ENCODE results near the gene STAU1.
"Not testable (repeated sequence)": the region's sequence is repeated elsewhere in the genome, so short reads cannot be mapped to it uniquely, and the experiment has no call there.

STAU1 gene, protein sequence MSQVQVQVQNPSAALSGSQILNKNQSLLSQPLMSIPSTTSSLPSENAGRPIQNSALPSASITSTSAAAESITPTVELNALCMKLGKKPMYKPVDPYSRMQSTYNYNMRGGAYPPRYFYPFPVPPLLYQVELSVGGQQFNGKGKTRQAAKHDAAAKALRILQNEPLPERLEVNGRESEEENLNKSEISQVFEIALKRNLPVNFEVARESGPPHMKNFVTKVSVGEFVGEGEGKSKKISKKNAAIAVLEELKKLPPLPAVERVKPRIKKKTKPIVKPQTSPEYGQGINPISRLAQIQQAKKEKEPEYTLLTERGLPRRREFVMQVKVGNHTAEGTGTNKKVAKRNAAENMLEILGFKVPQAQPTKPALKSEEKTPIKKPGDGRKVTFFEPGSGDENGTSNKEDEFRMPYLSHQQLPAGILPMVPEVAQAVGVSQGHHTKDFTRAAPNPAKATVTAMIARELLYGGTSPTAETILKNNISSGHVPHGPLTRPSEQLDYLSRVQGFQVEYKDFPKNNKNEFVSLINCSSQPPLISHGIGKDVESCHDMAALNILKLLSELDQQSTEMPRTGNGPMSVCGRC

DNA sequence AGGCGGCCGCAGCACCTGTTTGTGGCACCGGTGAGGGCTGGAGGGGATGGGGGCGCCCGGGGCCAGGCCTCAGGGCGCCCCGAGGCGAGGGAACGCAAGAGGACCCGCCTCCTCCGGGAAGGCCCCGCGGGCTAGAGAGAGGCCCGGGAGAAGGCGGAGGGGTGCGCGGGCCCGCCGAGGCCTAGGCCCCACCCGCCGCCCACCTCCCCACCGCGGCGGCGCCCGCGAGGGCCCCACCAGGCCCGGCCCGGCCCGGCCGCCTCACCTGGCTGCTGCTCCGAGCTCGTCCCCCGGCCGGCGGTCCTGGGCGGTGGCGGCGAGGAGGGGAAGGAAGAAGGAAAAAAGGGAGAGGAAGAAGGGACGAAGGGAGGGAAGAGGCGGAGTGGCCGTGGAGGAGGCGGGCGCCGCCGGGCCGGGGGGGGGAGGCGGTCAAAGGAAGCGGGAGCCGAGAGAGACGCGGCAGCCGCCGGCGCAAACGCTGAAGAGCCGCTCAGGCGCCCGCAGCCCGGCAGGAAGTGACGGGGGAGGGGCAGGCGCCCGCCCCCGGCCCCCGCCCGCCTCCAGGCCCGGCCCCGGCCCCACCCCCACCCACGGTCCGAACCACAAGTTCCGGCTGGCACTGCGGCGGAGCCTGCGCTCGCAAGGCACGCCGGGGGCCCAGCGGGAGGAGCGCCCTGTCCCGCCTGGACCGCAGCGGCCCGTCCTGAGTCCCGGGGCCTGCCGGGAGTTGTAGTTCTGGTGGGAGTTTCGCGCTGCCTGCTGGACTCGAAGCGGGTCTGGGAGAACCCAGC is at the start of gene STAU1:
Gene STAU1, minus strand, starts transcription at position 484 of the 791 bp plus-strand sequence. CDS start 22,133 bp downstream, outside the sequence.
- DNase-seq (ENCODE audit: low read depth, low spot score) = peak; percentile 80

DNA sequence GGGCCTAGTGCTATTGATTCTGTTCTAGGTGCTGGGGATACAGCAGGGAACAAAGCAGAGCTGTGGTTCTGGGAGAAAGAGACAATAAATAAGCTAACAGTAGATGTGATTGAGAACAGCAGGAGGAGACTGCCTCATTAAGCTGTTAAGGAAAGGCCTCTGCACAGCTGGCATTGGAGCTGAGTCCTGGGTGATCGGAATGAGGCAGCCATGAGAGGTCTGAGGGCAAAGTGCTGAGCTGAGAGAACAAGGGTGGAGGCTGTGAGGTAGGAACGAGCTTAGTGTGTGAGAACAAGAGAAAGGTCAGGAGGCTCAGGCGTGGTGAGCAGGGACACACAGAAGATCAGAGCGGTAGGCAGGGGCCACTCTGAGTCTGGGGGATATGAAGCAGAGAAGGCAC is 49.4 kb upstream of the STAU1 start:
- no peak for DNase-seq (ENCODE audit: low read depth, low spot score)

DNA sequence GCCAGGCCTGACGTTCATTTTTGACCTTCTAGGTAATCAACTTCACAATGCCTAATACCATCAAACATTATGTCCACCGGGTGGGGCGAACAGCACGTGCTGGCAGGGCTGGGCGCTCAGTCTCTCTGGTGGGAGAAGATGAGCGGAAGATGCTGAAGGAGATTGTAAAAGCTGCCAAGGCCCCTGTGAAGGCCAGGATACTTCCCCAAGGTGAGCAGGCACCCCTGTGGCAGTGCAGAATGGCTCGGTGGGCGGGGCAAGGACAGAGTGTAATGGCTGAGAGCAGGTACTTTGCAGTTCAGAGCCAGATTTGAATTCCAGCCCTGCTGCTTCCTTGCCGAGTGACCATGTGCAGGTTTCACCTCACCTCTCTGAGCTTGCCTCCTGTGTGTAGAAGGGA is 48.2 kb upstream of the STAU1 start:
- no peak for DNase-seq (ENCODE audit: low read depth, low spot score)

DNA sequence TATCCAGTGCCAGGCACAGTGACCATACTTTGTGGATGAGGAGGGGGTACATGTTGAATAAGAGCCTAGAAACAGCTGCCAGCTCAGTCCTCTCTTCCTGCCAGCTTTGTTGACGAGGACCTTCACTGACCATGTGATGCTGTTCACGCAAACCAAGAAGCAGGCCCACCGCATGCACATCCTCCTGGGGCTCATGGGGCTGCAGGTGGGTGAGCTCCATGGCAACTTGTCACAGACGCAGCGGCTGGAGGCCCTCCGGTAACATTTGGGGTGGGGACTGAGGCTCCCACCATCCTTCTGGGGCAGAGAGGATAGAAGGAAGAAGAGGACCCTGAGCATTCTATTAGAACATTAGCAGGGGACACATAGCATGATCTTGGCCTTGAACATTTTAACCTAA is 46.7 kb upstream of the STAU1 start:
- no peak for DNase-seq (ENCODE audit: low read depth, low spot score)

DNA sequence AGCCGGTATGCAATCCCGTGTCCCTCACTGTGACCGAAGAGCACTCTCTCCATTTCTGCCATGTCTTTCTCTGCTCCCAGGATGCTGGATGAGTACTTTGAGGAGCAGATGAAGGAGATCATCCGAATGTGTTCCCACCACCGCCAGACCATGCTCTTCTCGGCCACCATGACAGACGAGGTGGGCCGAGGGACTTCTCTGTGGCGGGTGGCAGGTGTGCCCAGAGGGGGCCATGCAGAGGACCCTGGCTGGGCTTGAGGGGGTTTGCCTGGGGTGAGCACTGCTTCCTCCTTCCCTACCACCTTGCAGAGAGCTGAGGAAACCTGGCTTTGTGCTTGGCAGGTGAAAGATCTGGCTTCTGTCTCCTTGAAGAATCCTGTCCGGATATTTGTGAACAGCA is 45.1 kb upstream of the STAU1 start:
- DNase-seq (ENCODE audit: low read depth, low spot score) = no peak

DNA sequence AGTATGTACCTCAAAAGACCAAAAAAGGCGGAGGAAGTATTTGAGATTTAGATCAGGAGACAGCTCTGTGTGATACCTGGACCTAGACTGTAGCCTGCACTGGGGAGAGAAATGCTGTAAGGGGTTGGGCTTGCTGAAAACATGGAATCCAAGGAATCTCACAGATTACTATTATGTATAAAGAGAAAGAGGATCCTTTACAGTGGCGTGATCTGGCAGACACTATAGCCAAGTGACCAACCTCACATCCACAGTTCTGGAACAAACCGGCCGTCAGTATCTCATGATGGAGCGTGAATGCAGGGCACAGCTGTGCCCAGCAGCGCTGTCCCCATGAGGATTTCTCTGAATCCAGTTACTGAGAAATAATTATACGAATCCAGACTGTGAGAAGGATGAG is 43.3 kb upstream of the STAU1 start:
- DNase-seq (ENCODE audit: low read depth, low spot score) = no peak

DNA sequence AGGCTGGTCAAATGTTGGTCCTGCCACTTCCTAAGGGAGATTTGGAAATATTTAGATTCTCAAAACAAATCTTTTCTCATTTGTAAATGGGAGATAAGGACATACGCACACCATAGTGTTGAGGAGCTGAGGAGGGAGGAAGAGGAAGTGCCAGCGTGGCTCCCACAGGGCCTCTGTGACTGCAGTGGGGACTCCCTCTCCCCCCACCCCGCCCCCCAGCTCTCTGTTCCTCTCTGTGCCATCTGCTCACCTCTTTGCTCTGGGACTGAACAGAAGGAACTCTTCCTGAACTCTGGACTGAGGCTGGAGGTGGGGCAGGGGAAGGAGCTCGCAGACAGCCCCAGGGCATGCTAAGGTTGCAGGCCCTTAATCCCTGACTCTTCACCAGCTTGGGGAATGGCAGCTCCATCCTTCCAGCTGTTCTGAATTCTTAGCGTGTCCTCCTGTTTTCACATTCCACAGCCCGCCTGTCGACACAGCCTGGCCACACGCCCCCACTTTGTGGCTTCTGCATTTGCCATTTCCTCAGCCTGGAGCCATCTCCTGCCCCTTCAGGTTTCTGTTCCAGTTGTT is 42.5 kb upstream of the STAU1 start:
- no peak for DNase-seq (ENCODE audit: low read depth, low spot score)

DNA sequence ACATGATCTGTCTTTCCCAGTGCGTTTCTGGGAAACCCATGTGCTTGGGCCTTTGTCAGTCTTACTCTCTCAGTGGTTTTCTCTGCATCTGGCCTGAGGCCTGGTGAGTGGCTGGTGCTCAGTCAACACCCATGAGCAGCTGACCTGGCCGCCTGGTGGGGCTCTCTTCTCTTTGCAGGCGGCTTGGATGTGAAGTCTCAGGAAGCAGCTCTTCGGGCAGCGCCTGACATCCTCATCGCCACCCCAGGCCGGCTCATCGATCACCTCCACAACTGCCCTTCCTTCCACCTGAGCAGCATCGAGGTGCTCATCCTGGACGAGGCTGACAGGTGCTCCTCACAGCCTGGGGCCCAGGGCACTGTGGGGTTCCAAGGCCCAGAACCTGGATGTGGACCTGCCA is 41.9 kb upstream of the STAU1 start:
- no peak for DNase-seq (ENCODE audit: low read depth, low spot score)

DNA sequence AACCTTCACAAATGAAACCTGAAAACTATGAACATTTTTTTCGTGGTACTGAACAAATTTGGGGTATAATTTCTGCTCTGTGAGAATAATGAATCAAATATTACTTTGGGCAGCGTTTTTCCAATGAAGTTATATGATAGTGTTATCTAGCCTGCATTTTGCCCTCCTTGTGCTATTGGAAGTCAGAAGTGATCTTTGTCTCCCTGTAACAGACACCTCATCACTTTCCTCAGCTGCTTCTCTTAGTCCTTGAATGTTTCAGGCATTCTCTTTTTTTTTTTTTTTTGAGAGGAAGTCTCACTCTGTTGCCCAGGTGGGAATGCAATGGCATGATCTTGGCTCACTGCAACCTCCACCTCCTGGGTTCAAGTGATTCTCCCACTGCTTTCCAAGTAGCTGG is 41.2 kb upstream of the STAU1 start:
- no peak for DNase-seq (ENCODE audit: low read depth, low spot score)

DNA sequence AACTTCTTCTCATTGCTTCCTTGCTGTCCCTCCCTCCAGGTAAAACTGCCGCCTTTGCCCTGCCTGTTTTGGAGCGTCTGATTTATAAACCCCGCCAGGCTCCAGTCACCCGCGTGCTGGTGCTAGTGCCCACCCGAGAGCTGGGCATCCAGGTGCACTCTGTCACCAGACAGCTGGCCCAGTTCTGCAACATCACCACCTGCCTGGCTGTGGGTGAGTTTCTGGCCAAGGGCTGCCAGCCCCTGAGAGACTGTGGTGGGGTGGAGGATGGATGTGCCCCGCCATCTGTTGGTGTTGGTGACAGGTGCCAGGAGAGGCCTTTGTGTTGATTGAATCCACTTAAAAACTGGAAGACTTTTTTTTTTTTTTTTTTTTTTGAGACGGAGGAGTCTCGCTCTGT is 40.5 kb upstream of the STAU1 start:
- DNase-seq (ENCODE audit: low read depth, low spot score) = no peak

DNA sequence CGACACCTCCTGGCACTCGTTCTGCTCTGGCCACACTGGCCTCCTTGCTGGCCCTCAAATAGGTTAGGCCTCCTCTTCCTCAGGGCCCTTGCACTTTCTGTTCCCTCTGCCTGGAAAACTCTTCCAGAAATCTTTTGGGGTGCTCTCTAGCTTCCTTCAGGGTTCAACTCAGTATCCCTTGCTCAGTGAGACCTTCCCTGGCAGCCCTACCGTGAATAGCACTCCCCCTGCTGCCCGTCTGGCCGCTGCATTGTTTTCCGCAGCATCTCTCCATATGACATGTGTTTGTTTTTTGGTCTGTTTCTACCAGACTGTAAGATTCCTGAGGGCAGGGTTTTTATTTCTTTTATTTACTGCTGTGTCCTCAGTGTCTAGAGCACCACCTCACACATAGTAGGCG is 37.8 kb upstream of the STAU1 start:
- DNase-seq (ENCODE audit: low read depth, low spot score) = no peak

DNA sequence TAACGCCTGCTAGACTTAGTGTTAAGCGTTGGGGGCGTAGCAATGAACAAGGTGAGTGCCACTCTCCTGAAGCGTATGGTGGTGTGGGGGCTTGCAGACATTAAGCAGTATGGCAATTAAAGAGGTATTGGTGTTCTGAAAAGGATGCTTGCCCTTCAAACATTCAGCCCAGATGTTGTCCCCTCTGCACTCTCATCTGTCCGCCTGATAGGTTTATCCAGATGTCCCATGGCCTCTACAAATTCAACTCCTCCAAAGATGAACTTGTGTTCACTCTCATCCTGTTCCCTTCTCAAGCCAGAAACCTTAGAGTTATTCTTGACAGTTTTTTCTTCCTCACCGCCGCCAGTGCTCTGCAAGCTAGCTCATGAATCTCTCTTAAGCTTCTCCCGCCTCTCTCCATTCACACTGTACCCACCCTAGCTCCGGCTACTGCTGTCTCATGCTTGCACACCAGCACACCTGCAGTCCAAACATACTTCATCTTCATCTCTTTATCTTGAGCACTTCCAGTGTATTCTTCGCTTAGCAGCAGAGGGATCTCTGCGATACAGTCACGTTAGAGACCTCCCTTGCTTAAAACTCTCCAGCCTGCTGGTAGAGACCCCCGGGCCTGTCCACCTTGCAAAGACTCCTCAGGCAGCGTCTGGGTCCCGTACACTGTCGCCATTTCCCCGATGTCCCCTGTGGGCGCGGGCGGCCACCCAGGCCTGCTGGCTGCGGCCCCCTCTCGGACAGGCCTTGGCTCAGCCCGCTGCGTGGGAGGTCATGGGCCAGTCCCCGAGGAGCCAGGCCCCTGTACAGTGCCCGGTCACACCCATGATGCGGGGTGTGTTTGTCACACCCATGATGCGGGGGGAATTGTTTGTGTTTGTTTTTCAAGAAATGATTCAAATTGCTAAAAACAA is 32.0 kb upstream of the STAU1 start:
- no peak for DNase-seq (ENCODE audit: low read depth, low spot score)

DNA sequence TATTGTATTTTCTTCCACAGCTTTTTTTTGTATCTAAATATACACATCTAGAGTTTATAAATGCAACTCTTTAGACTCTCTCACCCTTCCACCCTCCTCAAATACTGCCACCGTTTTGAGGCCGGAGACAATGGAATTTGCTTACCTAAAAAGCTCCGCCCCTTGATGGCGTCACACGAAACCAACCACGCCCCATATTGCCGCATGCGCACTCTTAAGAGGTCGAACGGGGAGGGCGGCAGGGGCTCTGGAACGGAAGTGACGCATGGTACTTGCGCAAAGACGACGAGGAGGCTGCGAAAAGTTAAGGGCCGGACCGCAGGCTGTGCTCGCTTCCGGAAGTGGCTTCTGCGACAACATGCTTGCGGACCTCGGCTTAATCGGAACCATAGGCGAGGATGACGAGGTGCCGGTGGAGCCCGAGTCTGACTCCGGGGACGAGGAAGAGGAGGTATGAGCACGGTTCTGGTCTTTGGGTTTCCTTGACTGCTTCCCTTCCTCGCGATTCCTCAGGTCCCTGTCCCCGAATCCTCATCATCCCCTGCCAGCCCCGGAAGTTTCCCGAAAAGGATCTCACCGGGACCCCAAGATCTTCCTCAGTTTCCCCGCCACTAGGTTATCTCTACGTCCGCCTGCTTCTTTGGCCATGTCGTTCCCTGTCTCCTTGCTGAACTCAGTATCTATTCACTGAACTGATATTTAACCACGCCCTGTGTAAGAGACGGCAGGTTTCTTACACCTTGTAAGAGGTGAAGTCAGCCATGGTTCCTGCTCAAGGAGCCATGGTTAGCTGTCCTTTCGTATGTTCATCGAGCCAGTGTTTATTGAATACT is 31.2 kb upstream of the STAU1 start, which contains the start of gene DDX27:
Gene DDX27, plus strand, starts transcription at position 326 of the 833 bp plus-strand sequence. Its CDS starts 33 bp downstream, at position 359.
- peak; percentile 95 for DNase-seq (ENCODE audit: low read depth, low spot score)

DNA sequence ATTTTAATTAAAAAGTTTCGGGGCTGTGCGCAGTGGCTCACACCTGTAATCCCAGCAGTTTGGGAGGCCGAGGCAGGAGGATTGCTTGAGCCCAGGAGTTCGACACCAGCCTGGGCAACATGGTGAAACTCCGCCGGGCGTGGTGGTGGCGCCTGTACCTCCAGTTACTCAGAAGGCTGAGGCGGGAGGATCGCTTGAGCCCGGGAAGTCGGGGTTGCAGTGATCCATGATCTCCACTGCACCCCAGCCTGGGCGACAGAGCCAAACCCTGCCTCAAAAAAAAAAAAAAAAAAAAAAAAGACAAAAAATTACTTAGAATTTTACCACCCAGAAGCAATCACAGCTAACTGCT is 30.6 kb upstream of the STAU1 start:
- not testable (repeated sequence) for DNase-seq (ENCODE audit: low read depth, low spot score)

DNA sequence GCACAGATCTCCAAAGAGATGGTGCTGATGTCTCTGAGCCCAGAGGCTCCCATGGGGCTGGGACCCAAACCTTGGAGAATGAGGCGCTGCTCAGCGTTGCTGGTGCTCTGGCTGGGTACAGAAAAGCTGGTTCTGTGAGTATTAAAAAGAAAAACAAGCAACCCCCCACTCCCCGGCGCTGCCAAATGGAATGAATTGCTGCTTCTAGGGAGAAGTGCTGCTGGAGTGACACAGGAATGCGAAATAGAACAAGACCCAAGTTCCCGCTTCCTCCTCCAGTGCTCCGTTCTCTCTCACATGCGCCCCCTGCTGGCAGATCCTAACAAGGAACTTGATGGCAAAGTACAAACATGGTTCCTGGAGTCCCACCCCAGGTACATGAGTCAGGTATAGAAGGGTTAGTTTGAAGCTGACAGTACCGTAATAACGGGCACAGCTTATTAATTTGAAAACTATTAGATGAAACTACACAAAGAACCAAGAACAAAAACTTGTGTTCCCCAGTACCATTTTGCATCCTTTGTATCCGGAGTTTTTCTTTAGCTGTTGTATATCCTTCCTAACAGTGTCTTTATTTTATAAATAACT is 29.0 kb upstream of the STAU1 start:
- DNase-seq (ENCODE audit: low read depth, low spot score) = peak; percentile 77

DNA sequence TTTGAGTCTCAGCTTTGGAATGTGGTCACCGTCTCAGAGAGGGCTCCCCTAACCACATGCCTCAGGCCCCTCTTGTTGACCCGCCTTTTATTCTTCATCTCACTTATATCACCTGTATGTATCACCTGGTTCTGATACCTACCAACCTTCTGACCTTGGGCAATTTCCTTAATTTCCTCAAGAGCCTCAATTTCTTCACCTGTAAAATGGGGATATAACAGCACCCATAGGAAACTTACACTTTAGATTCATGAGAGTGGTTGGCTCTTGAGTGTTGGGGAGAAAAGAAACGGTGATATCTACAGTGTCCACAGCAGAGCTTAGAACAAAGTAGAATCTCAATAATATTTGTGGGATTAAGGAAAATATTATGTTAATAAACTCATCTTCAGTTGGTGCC is 27.1 kb upstream of the STAU1 start:
- DNase-seq (ENCODE audit: low read depth, low spot score) = no peak

DNA sequence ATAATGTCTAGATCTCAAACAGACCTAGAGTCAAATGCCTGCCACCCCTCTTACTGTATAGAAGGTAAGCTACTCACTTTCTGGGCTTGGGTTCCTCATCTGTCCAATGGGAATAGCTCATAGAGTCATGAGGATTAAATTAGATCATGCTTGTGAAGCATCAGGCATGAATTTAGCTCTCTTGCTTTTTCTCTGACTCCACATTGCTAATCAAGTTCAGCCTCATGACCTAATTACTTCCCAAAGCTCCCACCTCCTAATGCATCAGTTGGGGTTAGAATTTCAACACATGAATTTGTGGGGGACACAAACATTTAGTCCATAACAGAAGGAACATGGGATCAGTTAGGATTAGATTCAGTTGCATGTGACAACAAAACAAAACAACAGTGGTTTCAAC is 26.4 kb upstream of the STAU1 start:
- no peak for DNase-seq (ENCODE audit: low read depth, low spot score)

DNA sequence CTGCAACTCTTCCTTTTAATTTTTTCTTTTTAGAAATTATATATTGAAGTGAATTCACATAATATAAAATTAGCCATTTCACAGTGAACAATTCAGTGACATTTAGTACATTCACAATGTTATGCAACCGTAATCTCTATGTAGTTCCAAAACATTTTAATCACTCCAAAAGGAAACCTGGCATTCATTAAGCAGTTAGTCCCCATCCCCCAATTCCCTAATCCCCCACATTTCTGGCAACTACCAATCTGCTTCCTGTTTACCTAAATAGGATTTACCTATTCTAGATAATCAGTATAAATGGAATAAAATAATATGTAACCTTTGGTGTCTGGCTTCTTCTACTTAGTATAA is 22.6 kb upstream of the STAU1 start:
- no peak for DNase-seq (ENCODE audit: low read depth, low spot score)

DNA sequence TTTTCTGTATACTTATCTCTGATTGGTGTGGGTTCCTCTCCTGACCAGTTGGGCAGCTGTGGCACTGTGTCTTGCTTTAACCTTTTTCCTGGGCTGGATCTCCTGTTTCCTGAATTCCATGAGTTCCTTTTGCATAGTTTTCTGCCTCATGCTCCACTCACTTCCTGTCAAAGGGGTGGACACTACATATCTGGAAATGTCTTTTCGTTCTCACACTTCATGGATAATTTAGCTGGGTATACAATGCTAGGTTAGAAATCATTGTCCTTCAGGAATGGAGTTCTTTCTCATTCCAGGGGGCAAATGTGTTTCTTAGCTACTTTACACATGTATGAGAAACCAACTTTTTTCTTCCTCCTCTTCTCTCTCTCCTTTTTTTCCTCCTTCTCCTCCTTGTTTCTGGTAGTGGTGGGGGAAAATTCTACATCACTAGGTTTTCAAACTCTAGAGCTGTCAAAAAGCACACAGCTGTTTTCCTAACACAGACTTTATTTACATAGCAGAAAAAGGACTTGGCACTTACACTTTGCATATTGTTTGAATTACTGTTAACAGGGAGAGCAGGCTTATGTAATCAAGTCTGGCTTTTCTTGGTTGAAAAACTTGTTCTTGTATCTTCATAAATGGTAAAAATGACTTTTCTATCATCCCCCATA is 22.1 kb upstream of the STAU1 start:
- no peak for DNase-seq (ENCODE audit: low read depth, low spot score)

DNA sequence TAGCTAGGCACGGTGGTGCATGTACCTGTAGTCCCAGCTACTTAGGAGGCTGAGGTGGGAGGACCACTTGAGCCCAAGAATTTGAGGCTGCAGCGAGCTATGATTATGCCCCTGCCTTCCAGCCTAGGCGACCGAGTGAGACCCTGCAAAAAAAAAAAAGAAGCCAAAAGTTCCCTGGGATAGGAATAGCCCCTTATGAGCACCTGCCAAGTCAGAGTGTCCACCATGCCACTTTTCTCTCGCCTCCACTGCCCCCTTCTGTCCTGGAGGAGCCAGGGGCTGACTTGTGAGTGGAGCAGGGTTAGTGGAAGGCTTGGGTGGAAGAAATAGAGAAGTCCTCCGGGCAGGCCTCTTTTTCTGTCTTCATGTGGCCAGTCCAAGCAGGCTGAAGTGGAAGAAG is 18.9 kb upstream of the STAU1 start:
- no peak for DNase-seq (ENCODE audit: low read depth, low spot score)

All from iPS DF 19.7 (cell line).